Measurements from ENCODE around the gene RAB11FIP4. TPM values are rescaled to one million over a fixed set of nuclear protein-coding genes. Genes with fewer than 3 reads are reported as not detected.

RAB11FIP4 gene
- total and polyA plus RNA-seq, 2 of the 13 experiments (the other 11 are each of a cell fraction or from before 2014, with no cell fraction given) = 28.0 to 89.3 TPM

DNA sequence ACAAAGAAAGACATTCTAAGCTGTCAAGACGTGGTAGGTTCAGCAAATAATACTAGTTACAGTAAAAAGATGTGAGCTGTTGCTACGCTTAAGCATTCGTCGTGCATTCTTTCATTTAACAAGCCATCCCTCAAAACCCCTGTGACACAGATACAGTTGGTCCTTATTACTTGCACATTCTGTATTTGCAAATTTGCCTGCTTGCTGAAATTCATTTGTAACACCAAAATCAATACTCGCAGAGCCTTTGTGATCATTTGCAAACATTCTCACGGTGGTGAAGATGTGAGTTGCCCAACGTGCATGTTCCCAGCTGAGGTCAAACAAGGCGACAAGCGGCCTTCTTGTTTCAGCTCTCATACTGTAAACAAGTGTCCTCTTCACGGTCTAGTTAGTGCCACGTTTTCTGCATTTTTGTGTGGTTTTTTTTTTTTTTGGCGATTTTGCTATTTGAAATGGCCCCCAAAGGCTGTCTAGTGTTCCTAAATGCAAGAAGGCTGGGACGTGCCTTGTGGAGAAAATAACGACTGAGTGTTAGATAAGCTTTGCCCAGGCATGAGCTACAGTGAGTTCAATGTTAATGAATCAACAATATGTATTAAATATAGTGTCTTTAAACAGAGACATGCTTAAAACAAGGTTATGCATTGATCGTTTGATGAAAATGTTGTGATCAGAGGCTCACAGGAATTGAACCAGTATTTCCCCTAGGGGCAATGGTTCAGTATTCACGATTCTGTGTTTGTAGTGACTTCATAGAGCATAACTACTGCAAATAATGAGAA, 84.1 kb downstream of the RAB11FIP4 start (continued):
- TF ChIP-seq, protein P1, sequence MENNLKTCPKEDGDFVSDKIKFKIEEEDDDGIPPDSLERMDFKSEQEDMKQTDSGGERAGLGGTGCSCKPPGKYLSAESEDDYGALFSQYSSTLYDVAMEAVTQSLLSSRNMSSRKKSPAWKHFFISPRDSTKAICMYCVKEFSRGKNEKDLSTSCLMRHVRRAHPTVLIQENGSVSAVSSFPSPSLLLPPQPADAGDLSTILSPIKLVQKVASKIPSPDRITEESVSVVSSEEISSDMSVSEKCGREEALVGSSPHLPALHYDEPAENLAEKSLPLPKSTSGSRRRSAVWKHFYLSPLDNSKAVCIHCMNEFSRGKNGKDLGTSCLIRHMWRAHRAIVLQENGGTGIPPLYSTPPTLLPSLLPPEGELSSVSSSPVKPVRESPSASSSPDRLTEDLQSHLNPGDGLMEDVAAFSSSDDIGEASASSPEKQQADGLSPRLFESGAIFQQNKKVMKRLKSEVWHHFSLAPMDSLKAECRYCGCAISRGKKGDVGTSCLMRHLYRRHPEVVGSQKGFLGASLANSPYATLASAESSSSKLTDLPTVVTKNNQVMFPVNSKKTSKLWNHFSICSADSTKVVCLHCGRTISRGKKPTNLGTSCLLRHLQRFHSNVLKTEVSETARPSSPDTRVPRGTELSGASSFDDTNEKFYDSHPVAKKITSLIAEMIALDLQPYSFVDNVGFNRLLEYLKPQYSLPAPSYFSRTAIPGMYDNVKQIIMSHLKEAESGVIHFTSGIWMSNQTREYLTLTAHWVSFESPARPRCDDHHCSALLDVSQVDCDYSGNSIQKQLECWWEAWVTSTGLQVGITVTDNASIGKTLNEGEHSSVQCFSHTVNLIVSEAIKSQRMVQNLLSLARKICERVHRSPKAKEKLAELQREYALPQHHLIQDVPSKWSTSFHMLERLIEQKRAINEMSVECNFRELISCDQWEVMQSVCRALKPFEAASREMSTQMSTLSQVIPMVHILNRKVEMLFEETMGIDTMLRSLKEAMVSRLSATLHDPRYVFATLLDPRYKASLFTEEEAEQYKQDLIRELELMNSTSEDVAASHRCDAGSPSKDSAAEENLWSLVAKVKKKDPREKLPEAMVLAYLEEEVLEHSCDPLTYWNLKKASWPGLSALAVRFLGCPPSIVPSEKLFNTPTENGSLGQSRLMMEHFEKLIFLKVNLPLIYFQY (CRISPR knock-in tag; IDR thresholded peaks at IDR 0.05; ENCODE audit: borderline replicate concordance) = peak; percentile 84
- TF ChIP-seq ZNF674 (CRISPR knock-in tag; IDR thresholded peaks at IDR 0.05; ENCODE audit: low read depth) (0 out of 2 replicates have a peak, but pooled peaks have one; percentile 53), NFYC (CRISPR knock-in tag; IDR thresholded peaks at IDR 0.05) (peak; percentile 34; the same call in 1 of the 2 replicates), PTBP1 (IDR thresholded peaks at IDR 0.05; ENCODE audit: low read depth, low read length, poor library complexity, severe bottlenecking) (no peak), EP300 (IDR thresholded peaks at IDR 0.05; ENCODE audit: low read depth in 2 of 2, low read length in 2 of 2) (peak; percentile 85 to 96; a peak in 3 of 4 replicates), EP300 (CRISPR knock-in tag; IDR thresholded peaks at IDR 0.05; ENCODE audit: borderline replicate concordance) (peak; percentile 84), NR2F6 (IDR thresholded peaks at IDR 0.05) (peak; percentile 83), NR2F6 (CRISPR knock-in tag; IDR thresholded peaks at IDR 0.05) (peak; percentile 89), ZNF558 (CRISPR knock-in tag; IDR thresholded peaks at IDR 0.05; ENCODE audit: borderline replicate concordance) (no peak; the same call in 1 of the 2 replicates)
- TF ChIP-seq, protein P2, sequence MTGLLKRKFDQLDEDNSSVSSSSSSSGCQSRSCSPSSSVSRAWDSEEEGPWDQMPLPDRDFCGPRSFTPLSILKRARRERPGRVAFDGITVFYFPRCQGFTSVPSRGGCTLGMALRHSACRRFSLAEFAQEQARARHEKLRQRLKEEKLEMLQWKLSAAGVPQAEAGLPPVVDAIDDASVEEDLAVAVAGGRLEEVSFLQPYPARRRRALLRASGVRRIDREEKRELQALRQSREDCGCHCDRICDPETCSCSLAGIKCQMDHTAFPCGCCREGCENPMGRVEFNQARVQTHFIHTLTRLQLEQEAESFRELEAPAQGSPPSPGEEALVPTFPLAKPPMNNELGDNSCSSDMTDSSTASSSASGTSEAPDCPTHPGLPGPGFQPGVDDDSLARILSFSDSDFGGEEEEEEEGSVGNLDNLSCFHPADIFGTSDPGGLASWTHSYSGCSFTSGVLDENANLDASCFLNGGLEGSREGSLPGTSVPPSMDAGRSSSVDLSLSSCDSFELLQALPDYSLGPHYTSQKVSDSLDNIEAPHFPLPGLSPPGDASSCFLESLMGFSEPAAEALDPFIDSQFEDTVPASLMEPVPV (CRISPR knock-in tag; IDR thresholded peaks at IDR 0.05) = peak; percentile 73; the same call in 1 of the 2 replicates
- TF ChIP-seq, protein P3, sequence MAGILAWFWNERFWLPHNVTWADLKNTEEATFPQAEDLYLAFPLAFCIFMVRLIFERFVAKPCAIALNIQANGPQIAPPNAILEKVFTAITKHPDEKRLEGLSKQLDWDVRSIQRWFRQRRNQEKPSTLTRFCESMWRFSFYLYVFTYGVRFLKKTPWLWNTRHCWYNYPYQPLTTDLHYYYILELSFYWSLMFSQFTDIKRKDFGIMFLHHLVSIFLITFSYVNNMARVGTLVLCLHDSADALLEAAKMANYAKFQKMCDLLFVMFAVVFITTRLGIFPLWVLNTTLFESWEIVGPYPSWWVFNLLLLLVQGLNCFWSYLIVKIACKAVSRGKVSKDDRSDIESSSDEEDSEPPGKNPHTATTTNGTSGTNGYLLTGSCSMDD (CRISPR knock-in tag; IDR thresholded peaks at IDR 0.05) = no peak
- TF ChIP-seq, protein P4, sequence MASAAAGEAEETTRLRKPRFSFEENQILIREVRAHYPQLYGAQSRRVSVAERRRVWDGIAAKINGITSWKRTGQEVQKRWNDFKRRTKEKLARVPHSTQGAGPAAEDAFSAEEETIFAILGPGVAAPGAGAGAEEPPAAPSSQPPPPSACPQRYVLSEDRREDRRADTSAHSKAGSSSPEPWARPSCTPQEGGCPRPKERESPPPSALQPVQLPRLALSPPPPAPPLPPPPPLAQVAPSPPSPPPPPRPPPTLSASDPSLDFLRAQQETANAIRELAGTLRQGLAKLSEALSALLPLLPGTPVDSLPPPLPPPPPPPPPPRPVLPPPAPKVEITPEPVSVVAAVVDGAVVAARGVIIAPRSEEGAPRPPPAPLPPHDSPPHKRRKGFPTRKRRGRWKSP (CRISPR knock-in tag; IDR thresholded peaks at IDR 0.05) = peak; percentile 46; the same call in 1 of the 2 replicates
- TF ChIP-seq, protein P5, sequence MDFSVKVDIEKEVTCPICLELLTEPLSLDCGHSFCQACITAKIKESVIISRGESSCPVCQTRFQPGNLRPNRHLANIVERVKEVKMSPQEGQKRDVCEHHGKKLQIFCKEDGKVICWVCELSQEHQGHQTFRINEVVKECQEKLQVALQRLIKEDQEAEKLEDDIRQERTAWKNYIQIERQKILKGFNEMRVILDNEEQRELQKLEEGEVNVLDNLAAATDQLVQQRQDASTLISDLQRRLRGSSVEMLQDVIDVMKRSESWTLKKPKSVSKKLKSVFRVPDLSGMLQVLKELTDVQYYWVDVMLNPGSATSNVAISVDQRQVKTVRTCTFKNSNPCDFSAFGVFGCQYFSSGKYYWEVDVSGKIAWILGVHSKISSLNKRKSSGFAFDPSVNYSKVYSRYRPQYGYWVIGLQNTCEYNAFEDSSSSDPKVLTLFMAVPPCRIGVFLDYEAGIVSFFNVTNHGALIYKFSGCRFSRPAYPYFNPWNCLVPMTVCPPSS (IDR thresholded peaks at IDR 0.05) = no peak
- TF ChIP-seq, protein P6, sequence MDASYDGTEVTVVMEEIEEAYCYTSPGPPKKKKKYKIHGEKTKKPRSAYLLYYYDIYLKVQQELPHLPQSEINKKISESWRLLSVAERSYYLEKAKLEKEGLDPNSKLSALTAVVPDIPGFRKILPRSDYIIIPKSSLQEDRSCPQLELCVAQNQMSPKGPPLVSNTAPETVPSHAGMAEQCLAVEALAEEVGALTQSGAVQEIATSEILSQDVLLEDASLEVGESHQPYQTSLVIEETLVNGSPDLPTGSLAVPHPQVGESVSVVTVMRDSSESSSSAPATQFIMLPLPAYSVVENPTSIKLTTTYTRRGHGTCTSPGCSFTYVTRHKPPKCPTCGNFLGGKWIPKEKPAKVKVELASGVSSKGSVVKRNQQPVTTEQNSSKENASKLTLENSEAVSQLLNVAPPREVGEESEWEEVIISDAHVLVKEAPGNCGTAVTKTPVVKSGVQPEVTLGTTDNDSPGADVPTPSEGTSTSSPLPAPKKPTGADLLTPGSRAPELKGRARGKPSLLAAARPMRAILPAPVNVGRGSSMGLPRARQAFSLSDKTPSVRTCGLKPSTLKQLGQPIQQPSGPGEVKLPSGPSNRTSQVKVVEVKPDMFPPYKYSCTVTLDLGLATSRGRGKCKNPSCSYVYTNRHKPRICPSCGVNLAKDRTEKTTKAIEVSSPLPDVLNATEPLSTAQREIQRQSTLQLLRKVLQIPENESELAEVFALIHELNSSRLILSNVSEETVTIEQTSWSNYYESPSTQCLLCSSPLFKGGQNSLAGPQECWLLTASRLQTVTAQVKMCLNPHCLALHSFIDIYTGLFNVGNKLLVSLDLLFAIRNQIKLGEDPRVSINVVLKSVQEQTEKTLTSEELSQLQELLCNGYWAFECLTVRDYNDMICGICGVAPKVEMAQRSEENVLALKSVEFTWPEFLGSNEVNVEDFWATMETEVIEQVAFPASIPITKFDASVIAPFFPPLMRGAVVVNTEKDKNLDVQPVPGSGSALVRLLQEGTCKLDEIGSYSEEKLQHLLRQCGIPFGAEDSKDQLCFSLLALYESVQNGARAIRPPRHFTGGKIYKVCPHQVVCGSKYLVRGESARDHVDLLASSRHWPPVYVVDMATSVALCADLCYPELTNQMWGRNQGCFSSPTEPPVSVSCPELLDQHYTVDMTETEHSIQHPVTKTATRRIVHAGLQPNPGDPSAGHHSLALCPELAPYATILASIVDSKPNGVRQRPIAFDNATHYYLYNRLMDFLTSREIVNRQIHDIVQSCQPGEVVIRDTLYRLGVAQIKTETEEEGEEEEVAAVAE (CRISPR knock-in tag; IDR thresholded peaks at IDR 0.05; ENCODE audit: borderline replicate concordance) = no peak

All from HepG2 (cell line).